K562 (cell line): ENCODE data around the gene NUMB. TPM values are rescaled to one million over a fixed set of nuclear protein-coding genes. Genes with fewer than 3 reads are reported as not detected.
"Not testable (repeated sequence)": the region's sequence is repeated elsewhere in the genome, so short reads cannot be mapped to it uniquely, and the experiment has no call there.

Source experiments
- ATAC-seq: fragments of 200-7000 bp; cut with Tn5 transposase; 3 replicates; pipeline ENCODE4 v1.9.1; 2020; ENCODE audit warnings: moderate library complexity
- BruUV-seq: library from RNA; stranded (reverse); fragments of 400-500 nt; replicated peaks from 2 replicates; lab custom pipeline; 2021; lab: Mats Ljungman, UMichigan
- CTCF ChIA-PET: fragments of 300-600 bp; formaldehyde crosslinking; extraction: SDS; loops from one replicate; lab custom pipeline; 2021; ENCODE audit warnings: low intra/inter-chr PET ratio; lab: Yijun Ruan, JAX
- POLR2A ChIA-PET: fragments of 300-600, 350-650 bp; sonication (Branson Sonifier 250); formaldehyde crosslinking; extraction: SDS; loops from one replicate; lab custom pipeline; 2021; ENCODE audit warnings: antibody characterized with exemption, inconsistent platforms; lab: Yijun Ruan, JAX
- DNase-seq, 4 experiments: peaks; one replicate each; pipeline versions ENCODE4 v3.0.0 to v3.0.0-alpha.2; 2011 to 2018; ENCODE audit warnings: low spot score in 3 of 4, mixed read lengths in 3 of 4; ENCODE audit errors: extremely low read depth in 1 of 4
- FAIRE-seq: peaks from 2 replicates; lab custom pipeline; 2011; peaks lifted over from hg19 to GRCh38; lab: Jason Lieb, UNC
- H2AFZ ChIP-seq: 2 replicates; pipeline ENCODE4 v1.6.0; 2011; ENCODE audit warnings: low read depth, low read length, control low read depth, inconsistent platforms
- H3K27ac ChIP-seq: fragments of 200-600 bp; 3 replicates; pipeline ENCODE4 v1.8.0; 2011; ENCODE audit warnings: low read depth, mild to moderate bottlenecking, control low read depth, inconsistent platforms, low read length, moderate library complexity, mixed read lengths; ENCODE audit errors: extremely low read depth
- H3K27me3 ChIP-seq, 2 experiments: fragments of 300-600 bp in 1 of 2; 2 replicates in 1 of 2; 3 replicates in 1 of 2; pipeline versions ENCODE4 v1.6.0 to v1.8.0; 2011; ENCODE audit warnings: inconsistent platforms in 2 of 2, low read length in 2 of 2, mild to moderate bottlenecking in 1 of 2, mixed read lengths in 1 of 2, moderate library complexity in 1 of 2; ENCODE audit not compliant: control insufficient read depth in 2 of 2, insufficient read depth in 2 of 2
- H3K36me3 ChIP-seq: fragments of 300-600 bp; 3 replicates; pipeline ENCODE4 v1.8.0; 2011; ENCODE audit warnings: mild to moderate bottlenecking, low read length, inconsistent platforms; ENCODE audit not compliant: control insufficient read depth, insufficient read depth
- H3K4me1 ChIP-seq, 2 experiments: fragments of 200-600 bp in 1 of 2; replicated peaks in 1 of 2; 2 replicates in 1 of 2; 3 replicates in 1 of 2; pipeline versions ENCODE4 v1.5.1 to v1.8.0; 2011; ENCODE audit warnings: inconsistent platforms in 2 of 2, low read length in 2 of 2, mild to moderate bottlenecking in 1 of 2, mixed read lengths in 1 of 2, moderate library complexity in 1 of 2; ENCODE audit not compliant: control insufficient read depth in 2 of 2, insufficient read depth in 2 of 2
- H3K4me2 ChIP-seq: 2 replicates; pipeline ENCODE4 v1.6.1; 2011; ENCODE audit warnings: low read length, control low read depth, inconsistent platforms, mixed read lengths; ENCODE audit not compliant: insufficient read depth
- H3K4me3 ChIP-seq: fragments of 200-600 bp; sonication (generic), shearing (Covaris generic); 2 replicates; pipeline ENCODE4 v1.5.1; 2016; ENCODE audit warnings: control low read depth, inconsistent platforms
- H3K79me2 ChIP-seq: fragments of 200-600 bp; 3 replicates; pipeline ENCODE4 v1.8.0; 2011; ENCODE audit warnings: low read length, inconsistent platforms; ENCODE audit not compliant: control insufficient read depth, insufficient read depth
- H3K9ac ChIP-seq, 2 experiments: 2 replicates each; pipeline versions ENCODE4 v1.6.0 to v1.6.1; 2011; ENCODE audit warnings: low read depth in 2 of 2, low read length in 2 of 2, control low read depth in 1 of 2, inconsistent platforms in 1 of 2, mild to moderate bottlenecking in 1 of 2, mixed read lengths in 1 of 2; ENCODE audit not compliant: insufficient read depth in 1 of 2
- H3K9me1 ChIP-seq: one replicate; pipeline ENCODE4 v1.6.0; 2011; ENCODE audit warnings: inconsistent platforms, mild to moderate bottlenecking, low read length, moderate library complexity; ENCODE audit not compliant: control insufficient read depth, insufficient read depth
- H3K9me3 ChIP-seq: replicated peaks from 2 replicates; pipeline ENCODE4 v1.5.1; 2011; ENCODE audit warnings: low read depth, low read length, inconsistent platforms; ENCODE audit not compliant: control insufficient read depth, insufficient read depth
- H4K20me1 ChIP-seq: replicated peaks from 2 replicates; pipeline ENCODE4 v1.6.1; 2011; ENCODE audit warnings: low read length, inconsistent platforms, mixed read lengths; ENCODE audit not compliant: control insufficient read depth, insufficient read depth
- CHCHD3 ChIP-seq: fragments of 250-450 bp; sonication (Bioruptor Pico); IDR thresholded peaks from 2 replicates; pipeline ENCODE4 v2.1.2; 2022; ENCODE audit warnings: mild to moderate bottlenecking
- ETV1 ChIP-seq: fragments of 450-650 bp; conservative IDR thresholded peaks from 2 replicates; pipeline ENCODE4 v1.6.1; 2016; ENCODE audit warnings: missing genetic modification characterization, control low read depth, low read depth, missing compliant biosample characterization
- MAFG ChIP-seq: fragments of 450-650 bp; conservative IDR thresholded peaks from 2 replicates; pipeline ENCODE4 v1.6.1; 2016; ENCODE audit warnings: missing genetic modification characterization, missing compliant biosample characterization
- NFIX ChIP-seq: fragments of 250-450 bp; sonication (Bioruptor Pico); IDR thresholded peaks from 2 replicates; pipeline ENCODE4 v1.4.0; 2020; ENCODE audit warnings: low read depth, mild to moderate bottlenecking, moderate library complexity
- SREBF1 ChIP-seq: fragments of 150-350 bp; IDR thresholded peaks from 2 replicates; pipeline ENCODE4 v1.6.1; 2014; ENCODE audit warnings: antibody characterized with exemption, low read depth, low read length, borderline replicate concordance
- ZFP1 ChIP-seq: fragments of 450-650 bp; formaldehyde crosslinking; IDR thresholded peaks from 2 replicates; pipeline ENCODE4 v1.4.0; 2020; ENCODE audit warnings: mild to moderate bottlenecking, mixed read lengths
- ZNF785 ChIP-seq: fragments of 250-450 bp; sonication (Bioruptor Pico); IDR thresholded peaks from 2 replicates; pipeline ENCODE4 v1.4.0; 2020; ENCODE audit warnings: mild to moderate bottlenecking
- WGBS: fragments of 100-300 bp; shearing (Covaris generic); methylation state at CpG from one replicate; pipeline ENCODE4 v1.1.6; 2016; ENCODE audit warnings: low coverage, mixed read lengths; ENCODE audit not compliant: insufficient coverage; ENCODE audit errors: missing lambda C conversion rate; 5-methylcytosine and 5-hydroxymethylcytosine counted together
- in situ Hi-C: fragments of 300-500 bp; cut with MboI; formaldehyde crosslinking; loops from 4 replicates; pipeline ENCODE4 v1.15.0; 2018; ENCODE audit warnings: inconsistent platforms, mixed read lengths
- intact Hi-C: fragments of 100-400 bp; cut with micrococcal nuclease; formaldehyde crosslinking; loops from 2 replicates; pipeline ENCODE4 v1.14.2; 2022
- polyA plus RNA-seq, 8 experiments: library from polyadenylated mRNA; depleted of rRNA in 4 of 8; stranded (reverse) in 5 of 8; unstranded in 3 of 8; fragments of >200 nt; fragmentation: Nextera tagmentation in 2 of 8; fragmentation: Illumina TruSeq in 1 of 8; extraction: Ambion mirVana in 2 of 8; extraction: Trizol in 1 of 8; gene quantifications; 2 replicates each; pipeline versions ENCODE4 v1.2.1 to v1.2.3, GENCODE V29; 2011 to 2014; ENCODE audit warnings: inconsistent platforms in 1 of 8, missing spikeins in 1 of 8
- total RNA-seq, 7 experiments: library from RNA; depleted of rRNA in 6 of 7; stranded (reverse); fragments of >200 nt in 6 of 7; fragmentation: Illumina TruSeq in 2 of 7; extraction: Trizol in 2 of 7; gene quantifications; 2 replicates each; pipeline versions ENCODE4 v1.2.1 to v1.2.3, GENCODE V29; 2011 to 2021; ENCODE audit warnings: low replicate concordance in 1 of 7

Gene NUMB
- total and polyA plus RNA-seq, 9 of the 15 experiments (the other 6 are each of a cell fraction or from before 2014, with no cell fraction given): 13.5 to 54.0 (median 32.3) TPM

DNA sequence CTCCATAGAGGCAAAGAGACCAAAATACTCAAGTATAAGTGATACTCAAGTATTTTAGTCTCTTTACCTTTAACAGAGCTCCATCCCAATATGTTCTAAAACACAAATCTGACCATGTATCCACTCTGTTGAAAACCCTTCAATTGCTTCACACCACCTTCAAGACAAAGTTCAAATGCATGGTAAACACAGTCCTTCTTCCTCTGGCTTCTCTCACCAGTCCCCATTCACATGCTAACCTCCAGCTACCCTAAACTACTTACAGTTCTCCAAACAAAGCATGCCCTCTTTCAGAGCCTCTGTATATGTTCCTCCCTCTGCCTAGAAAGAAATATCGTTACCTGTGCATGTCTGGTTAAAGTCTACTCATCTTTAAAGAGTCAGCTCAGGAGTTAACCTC, 100.2 kb downstream of the NUMB start:
- Histone ChIP-seq H3K27ac (no peak overlapping the region), H3K9ac (no peak overlapping the region)
- CTCF ChIA-PET: no interaction called here
- no peak for TF ChIP-seq CHCHD3 (CRISPR knock-in tag)
- TF ChIP-seq ZNF785 (CRISPR knock-in tag): no peak
- TF ChIP-seq ZFP1 (CRISPR knock-in tag): no peak
- no peak for TF ChIP-seq MAFG (tag)
- no peak for TF ChIP-seq NFIX (CRISPR knock-in tag)
- no peak for TF ChIP-seq ETV1 (tag)
- no peak for TF ChIP-seq SREBF1
- TF ChIP-seq, all 486 proteins: peak for 0
- WGBS: 100% methylated on average over 1 of the region's 1 CpG
- peaks cover 4% of the 10 kb centered on the region; the same call in 1 of the 3 replicates for H3K36me3 ChIP-seq
- H3K9me3 ChIP-seq: no peaks in the 10 kb centered on the region
- no peak overlapping the region for H3K4me2 ChIP-seq
- H3K4me3 ChIP-seq: no peak overlapping the region
- no peaks in the 10 kb centered on the region for H3K9me1 ChIP-seq
- no peak for ATAC-seq
- no peaks in the 10 kb centered on the region for H3K4me1 ChIP-seq
- no peaks in the 10 kb centered on the region for H4K20me1 ChIP-seq
- POLR2A ChIA-PET: interaction anchor here (1.2 kb wide), 1 partner anchor 12 kb away, joined by 3 read pairs; no protein-coding TSS in a partner anchor
- no peak for FAIRE-seq
- in situ Hi-C loops (no loop called here), intact Hi-C loops (no loop called here)
- H3K27me3 ChIP-seq: no peaks in the 10 kb centered on the region
- no peak overlapping the region for H2AFZ ChIP-seq
- BruUV-seq: no TSS peak
- H3K79me2 ChIP-seq: no peaks in the 10 kb centered on the region
- DNase-seq: no peak

DNA sequence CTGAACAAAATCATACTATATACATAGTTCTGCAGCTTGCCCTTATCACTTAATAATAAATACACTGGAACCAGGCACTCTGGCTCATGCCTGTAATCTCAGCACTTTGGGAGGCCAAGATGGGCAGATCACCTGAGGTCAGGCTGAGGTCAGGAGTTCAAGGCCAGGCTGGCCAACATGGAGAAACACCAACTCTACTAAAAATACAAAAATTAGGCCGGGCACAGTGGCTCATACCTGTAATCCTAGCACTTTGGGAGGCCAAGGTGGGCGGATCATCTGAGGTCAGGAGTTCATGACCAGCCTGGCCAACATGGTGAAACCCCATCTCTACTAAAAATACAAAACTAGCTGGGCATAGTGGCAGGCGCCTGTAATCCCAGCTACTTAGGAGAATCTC, 109.3 kb downstream of the NUMB start:
- WGBS: 100% methylated on average over 1 of the region's 3 CpGs
- DNase-seq, H3K36me3 ChIP-seq, H4K20me1 ChIP-seq, POLR2A ChIA-PET, H3K27me3 ChIP-seq, intact Hi-C loops, H2AFZ ChIP-seq, H3K9me3 ChIP-seq, H3K27ac ChIP-seq, CTCF ChIA-PET, H3K4me3 ChIP-seq, FAIRE-seq, H3K9me1 ChIP-seq, H3K4me2 ChIP-seq, H3K9ac ChIP-seq, in situ Hi-C loops, H3K4me1 ChIP-seq, BruUV-seq, H3K79me2 ChIP-seq, ATAC-seq: not testable (repeated sequence)
